ENCODE results near the gene MGME1.

- TF ChIP-seq POLR2AphosphoS5 (IDR thresholded peaks at IDR 0.05; ENCODE audit: borderline replicate concordance, low read depth, low read length) (no peak), EZH2 (IDR thresholded peaks at IDR 0.05) (no peak), FOXP2 (optimal IDR thresholded peaks at IDR 0.05; ENCODE audit: control extremely low read depth, extremely low read length, insufficient read depth) (no peak)
Measured at GRCh38 chr20:18005170-18005989, 36.6 kb downstream of the MGME1 start.

Measured in SK-N-MC (cell line).